ENCODE results near the gene DNAJB6.
A peak's percentile ranks its signal among the peaks of the same experiment; 100 is the strongest.
"Not testable (repeated sequence)": the region's sequence is repeated elsewhere in the genome, so short reads cannot be mapped to it uniquely, and the experiment has no call there.

The DNAJB6 gene

DNA sequence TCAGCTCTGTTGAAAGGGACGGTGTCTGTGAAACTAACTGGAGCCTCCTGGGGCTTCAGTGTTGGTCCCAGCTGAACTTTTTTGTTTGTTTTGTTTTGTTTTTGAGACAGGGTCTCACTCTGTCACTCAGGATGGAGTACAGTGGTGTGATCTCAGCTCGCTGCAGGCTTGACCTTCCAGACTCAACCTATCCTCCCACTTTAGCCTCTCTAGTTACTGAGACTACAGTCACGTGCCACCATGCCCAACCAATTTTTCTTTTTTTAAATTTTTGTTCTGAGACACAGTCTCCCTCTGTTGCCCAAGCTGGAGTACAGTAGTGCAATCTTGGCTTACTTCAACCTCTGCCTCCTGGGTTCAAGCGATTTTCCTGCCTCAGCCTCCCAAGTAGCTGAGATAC is 13.4 kb upstream of the DNAJB6 start:
- no peak for DNase-seq (ENCODE audit: low spot score)

DNA sequence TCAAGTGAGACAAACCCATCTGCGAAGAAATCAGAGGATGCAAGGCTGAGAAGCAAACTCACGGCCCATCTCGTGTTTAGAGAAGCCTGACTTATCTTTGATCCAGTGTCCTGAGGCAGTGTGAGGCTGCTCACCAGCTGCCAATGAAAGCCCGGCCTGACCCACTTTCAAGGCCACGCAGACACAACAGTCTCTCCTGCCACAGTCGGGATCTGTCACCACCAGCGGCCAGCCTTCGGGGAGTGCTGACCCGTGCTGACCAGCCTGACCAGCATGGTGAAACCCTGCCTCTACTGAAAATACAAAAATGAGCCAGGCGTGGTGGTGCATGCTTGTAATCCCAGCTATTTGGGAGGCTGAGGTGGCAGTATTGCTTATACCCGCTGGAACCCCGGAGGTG is 7.4 kb upstream of the DNAJB6 start:
- DNase-seq (ENCODE audit: low spot score), result no peak

DNA sequence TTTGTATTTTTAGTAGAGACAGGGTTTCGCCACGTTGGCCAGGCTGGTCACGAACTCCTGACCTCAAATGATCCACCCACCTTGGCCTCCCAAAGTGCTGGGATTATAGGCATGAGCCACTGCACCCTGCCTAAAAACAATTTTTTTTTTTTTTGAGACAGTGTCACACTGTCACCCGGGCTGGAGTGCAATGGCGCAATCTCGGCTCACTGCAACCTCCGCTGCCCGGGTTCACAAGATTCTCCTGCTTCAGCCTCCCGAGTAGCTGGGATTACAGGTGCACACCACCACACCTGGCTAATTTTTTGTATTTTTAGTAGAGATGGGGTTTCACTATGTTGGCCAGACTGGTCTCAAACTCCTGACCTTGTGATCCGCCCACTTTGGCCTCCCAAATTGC is 6.2 kb upstream of the DNAJB6 start:
- DNase-seq (ENCODE audit: low spot score), result not testable (repeated sequence)

DNA sequence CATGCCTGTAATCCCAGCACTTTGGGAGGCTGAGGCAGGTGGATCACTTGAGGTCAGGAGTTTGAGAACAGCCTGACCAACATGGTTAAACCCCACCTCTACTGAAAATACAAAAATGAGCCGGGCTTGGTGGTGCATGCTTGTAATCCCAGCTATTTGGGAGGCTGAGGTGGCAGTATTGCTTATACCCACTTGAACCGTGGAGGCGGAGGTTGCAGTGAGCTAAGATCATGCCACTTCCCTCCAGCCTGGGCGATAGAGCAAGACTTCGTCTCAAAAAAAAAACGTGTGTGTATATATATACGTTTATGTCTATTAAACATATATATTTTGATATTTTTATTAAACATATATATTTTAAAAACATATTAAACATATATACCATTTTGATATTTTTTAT is 5.8 kb upstream of the DNAJB6 start:
- DNase-seq (ENCODE audit: low spot score), result not testable (repeated sequence)

DNA sequence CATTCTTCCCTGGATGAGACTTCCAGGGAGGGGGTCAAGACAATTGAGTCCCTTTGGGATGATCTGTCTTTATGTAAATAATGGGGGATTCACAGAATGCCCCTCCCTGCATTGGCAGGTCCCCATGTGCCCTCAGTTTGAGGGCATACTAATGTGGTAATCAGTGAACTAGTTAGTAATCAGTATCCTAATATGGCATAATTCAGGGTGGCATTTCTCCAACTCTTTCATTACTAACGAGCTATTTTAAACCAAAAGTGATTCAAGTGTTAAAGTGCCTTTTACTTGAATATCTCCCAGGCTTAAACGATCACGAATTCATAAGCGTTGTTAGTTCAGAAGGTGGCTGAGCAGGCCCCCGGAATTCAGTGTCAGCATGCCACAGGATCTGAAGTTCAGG is 1.6 kb upstream of the DNAJB6 start:
- DNase-seq (ENCODE audit: low spot score), result no peak

DNA sequence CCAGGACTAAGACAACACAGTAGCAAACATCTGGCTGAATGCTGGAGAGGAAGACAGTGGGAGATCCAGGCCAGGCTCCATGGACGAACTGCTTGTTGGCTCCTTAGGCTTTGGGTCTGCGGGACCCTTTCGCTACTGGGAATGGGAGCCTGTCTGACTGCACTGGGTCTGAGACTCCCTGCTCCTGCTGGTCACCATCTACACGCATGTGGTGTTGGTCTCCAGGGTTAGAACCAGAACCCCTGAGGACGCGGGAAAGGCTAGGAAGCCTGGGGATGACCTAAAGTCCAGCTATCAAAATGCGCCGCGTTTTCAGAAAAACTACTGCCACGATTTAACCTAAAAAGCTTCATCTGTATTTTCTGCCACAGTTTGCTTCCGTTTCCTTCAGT is 817 bp upstream of the DNAJB6 start:
- DNase-seq (ENCODE audit: low spot score), result no peak

DNA sequence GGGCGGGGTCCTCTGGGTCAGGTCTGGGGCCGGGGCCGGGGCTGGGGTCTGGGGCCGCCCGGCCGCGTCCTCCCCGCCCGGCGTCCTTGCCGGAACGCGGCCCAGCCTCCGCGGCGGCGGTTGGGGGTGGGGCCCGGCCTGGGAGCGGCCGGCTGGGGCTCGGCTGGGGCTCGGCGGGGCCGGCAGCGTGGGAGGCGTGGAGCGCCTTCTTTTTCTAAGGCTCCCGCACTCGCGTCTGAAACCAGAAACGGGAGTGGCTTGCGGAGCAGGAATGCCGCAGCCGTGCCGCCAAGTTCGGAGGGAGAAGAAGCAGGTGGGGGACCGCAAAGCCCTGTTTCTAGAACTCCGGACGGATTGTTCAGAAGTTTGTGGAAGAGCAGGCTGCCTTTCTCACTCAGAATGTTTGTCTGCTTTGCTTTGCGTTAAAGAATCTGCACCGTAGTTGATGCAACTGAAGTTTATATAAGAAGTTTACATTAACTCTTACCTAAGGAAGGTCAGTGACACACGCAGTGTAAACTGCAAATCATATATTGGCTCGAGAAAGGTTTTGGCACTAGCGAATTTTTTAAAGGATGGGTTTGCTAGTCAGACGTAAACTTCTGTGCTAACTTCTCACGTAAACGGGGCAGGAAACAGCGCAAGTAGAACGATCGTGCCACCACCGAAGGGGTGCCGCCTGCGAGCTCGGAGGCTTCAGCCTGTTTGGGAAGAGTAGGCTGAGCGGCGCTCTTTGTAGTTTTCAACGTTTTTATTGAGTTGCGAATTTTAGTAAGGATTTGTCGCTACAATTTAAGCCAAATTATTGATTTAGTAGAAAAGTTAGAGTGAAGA is 729 bp downstream of the DNAJB6 start:
- DNase-seq (ENCODE audit: low spot score), result peak; percentile 29

DNA sequence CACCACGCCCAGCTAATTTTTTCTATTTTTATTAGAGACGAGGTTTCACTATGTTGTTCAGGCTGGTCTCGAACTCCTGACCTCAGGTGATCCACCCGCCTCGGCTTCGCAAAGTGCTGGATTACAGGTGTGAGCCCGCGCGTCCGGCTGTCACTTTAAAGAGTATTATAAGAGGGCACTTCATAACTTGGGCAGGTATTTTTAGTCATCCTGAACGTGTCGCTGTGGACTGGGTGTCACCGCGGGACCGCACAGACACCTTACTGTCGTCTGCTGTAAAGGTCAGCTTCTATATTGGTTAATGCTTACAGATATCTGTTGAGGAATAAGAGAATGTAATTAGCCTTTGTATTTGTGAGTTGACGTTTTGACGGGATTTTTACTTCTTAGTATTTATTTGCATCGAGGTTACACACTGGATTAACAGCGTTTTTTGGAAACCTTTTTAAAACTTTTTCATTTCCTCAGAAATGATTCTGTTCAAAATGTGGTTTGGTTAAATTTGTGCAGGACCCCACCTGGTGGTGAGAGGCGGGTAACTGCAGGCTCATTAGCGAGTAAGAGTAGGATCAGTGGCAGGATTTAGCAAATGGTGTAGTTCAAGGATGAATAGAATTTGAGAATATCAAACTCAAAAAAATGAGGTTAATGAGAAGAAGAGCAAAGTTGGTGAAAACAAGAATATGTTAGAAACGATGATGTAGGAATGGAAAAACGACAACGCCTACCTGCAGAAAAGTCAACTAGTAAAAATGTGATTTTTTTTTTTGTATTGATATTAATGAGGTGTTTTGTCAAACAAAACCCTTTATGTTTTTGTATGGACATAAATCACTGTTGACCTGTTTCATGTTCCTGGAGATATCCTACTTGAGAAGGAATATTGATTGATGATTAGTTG is 3.2 kb downstream of the DNAJB6 start:
- DNase-seq (ENCODE audit: low spot score), result peak; percentile 75

DNA sequence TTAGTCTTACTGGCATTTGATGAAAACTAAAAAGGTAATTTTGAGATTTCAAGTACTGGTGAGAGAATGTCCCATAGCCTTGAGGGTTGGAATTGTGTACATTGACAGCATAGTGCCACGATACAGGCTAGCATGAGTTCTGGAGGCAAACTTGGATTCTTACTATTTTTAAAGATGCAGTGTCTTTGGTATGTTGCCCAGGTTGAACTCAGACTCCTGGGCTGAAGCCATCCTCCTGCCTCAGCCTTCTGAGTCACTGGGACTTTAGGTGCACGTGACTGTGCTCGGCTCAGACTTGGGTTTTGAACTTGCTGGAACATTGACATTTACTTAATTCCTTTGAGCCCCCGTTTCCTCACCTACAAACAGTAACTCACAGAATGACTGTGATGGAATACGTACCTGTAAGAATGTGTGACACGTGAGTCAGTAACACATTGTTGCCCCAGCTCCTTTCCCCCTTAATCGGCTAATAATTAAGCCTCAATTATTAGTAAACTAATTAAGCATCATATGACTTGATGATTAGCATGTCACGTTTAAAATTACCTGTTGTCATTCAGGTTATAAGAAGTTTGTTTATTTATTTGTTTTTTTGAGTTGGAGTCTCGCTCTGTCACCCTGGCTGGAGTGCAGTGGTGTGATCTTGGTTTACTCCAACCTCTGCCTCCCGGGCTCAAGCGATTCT is 10.6 kb downstream of the DNAJB6 start:
- DNase-seq (ENCODE audit: low spot score), result no peak

DNA sequence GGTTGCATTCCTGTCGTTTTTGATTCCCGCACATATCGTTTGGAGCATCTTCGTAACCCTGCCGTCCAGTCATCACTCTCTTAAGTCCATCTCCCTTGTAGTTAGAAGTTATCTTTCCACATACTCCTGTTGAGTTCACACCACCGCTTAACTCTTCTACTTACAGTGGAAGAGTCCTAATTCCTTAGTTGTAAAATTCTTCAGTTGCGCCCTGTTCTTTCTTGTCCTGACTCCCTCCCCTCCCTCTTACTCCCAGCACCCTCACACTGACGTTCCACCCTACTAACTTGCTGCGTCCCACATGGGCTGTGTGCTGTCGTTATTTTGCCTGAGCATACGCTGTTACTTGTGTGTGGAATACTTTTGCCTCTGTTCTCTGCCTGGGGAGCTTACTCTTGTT is 11.7 kb downstream of the DNAJB6 start:
- no peak for DNase-seq (ENCODE audit: low spot score)

DNA sequence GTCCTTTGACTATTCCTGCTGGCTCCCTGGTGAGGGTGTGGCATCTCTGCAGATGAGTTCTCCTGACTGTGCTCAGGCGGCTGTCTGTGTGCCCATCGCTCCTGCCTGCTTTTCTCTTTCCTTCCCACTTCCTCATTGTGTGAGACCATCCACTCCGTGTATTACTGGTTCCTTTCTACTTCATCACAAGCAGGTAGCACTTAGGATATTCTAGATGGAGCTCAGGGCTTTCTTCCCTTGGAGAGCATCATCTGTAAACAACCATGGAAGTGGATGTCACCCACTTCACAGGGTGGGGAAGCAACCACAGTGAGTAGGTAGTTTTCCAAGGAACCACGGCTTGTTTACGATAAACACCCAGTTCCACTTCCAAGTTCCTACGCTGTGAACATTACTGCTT is 15.7 kb downstream of the DNAJB6 start:
- no peak for DNase-seq (ENCODE audit: low spot score)

DNA sequence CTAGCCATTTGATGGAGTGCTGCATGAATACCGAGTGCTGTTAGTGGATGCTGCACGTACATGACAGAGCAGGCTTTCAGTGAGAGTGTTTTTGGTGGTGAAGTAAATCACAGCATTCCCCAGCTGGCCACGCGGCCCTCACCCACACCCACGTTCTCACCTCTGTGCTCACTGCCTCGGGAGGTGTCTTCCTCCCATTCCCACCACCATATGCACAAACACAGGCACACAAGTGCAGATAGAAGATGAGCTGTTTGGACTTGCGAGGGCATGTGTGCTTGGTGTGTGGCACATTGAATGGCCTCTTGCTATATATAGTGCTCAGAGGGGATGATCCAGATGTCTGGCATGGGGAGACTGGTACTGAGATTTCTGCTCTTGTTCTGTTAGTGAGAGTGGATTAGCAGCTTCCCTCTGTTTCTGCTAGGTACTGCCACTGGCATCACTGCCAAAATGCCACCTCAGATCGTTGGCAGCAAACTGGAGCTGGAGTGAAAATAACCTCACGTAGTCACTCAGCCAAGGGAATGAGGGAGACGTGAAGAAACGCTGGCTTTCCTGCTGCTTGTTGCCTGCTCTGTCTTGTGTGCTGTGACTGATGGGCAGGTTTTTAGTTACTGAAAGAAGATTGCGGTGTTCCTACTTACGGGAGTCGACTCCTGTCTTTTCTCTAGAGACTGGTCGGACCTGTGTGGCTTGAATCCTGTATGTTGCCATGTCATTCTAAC is 19.1 kb downstream of the DNAJB6 start:
- peak; percentile 87 for DNase-seq (ENCODE audit: low spot score)

DNA sequence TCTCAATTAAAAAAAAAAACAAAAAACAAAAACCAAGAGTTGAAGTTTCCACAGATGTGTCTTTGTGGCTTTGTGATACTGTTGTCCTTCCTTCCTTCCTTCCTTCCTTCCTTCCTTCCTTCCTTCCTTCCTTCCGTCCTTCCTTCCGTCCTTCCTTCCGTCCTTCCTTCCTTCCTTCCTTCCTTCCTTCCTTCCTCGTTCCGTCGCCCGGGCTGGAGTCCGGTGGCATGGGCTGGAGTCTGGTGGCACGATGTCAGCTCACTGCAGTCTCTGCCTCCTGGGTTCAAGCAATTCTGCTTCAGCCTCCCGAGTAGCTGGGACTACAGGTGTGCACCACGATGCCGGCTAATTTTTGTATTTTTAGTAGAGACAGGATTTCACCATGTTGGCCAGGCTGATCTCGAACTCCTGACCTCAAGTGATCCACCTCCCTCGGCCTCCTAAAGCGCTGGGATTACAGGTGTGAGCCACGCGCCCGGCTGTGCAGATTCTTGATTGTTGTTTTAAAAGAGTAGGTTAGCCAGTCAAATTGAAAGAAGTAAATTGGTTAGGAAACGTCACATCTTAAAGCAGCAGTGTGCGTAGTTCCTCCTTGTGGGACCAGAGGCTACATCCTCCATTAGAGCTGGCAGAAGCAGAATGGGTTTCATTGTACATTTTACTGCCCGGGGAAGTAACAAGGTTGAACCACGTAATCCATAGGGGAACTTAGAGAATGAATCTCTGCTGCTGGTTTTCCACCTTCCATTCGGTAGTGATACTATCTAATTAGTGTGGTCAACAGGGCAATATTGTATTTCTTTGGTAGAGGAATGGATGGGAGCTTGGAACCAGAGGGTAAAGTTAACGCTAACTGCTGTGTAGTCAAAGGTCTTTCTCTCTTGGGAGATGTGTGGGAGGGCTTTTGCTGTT is 20.6 kb downstream of the DNAJB6 start:
- no peak for DNase-seq (ENCODE audit: low spot score)

DNA sequence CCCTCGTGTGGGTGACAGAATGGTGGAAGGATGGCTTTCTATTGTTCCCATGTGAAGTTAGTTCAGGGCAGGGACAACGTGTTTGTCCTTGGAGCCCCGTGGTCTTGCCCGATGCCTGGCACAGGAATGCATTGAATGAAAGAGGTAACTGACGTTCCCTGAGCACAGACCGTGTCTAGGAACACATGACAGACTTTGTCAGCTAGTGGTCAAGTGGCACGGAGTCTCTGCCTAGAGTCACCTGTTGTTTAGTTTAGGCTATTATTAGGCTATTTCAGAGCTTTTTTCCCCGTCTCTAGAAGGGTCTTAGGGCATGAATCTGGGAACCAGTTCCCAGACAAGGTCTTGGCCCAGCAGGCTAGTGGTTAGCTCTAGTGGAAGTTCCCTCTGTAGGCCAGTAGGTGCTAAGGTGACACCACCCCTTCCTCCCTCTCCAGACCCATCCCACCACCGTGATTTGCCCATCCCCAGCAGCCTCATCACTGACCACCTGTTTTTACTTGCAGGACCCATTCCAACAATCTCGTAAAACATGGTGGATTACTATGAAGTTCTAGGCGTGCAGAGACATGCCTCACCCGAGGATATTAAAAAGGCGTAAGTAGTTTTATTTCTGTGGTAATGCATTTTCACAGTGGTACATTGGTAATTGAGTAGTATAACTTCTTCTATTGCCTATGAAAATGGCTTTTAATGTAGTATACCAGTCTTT is 21.4 kb downstream of the DNAJB6 start:
- no peak for DNase-seq (ENCODE audit: low spot score)

DNA sequence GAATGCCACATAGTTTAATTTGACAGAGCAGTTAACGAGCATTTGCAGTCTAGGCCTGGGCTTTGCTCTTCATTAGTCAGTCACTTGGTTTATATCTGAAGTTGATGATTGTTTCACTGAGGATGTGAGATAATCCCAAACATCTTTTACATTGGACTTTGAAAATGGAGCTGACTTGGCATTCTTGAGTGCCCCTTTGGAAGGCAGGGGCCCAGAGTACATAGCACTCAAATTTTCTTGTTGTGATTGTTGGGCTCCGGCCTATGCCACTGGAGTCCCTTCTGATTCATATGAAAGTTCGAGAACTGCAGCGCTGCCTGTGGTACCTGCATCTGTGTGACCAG is 21.9 kb downstream of the DNAJB6 start:
- DNase-seq (ENCODE audit: low spot score), result no peak

DNA sequence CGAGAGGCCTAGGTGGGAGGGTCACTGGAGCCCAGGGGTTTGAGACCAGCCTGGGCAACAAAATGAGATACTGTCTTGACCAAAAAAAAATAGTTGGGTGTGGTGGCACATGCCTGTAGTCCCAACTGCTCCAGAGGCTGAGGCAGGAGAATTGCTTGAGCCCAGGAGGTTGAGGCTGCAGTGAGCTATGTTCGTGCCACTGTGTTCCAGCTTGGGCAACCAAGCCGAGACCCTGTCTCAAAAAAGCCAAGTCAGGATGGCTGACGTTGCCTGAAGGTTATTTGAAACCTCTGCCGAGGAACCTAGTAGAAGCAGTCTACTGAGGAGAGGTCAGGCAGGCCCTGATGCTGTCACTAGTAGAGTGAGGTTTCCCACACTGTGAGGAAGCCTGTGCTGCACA is 22.8 kb downstream of the DNAJB6 start:
- no peak for DNase-seq (ENCODE audit: low spot score)

DNA sequence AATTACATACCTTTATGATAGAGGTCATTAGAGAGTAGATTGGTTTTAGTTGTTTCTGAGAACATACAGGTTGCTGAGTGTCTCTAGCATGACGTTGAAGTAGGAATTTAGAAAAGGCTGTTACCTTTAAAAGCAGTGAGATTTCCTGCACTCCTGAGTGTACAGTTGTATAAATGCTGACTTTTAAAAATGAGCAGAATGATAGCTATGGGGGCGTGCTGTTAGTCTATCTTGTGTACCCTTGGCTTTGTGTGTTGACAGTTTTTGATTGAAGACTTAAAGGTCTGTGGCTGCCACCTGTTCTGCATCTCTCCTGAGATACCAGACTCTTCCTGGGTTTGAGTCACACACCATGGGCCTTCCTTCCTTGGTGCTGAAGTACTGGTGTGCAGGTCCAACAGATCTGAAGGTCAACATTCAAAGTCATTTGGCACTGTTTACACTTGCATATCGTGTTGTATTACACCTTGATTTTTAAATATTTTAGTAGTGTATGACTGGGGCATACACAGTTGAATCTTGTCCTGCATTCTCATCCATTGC is 23.8 kb downstream of the DNAJB6 start:
- DNase-seq (ENCODE audit: low spot score), result no peak

DNA sequence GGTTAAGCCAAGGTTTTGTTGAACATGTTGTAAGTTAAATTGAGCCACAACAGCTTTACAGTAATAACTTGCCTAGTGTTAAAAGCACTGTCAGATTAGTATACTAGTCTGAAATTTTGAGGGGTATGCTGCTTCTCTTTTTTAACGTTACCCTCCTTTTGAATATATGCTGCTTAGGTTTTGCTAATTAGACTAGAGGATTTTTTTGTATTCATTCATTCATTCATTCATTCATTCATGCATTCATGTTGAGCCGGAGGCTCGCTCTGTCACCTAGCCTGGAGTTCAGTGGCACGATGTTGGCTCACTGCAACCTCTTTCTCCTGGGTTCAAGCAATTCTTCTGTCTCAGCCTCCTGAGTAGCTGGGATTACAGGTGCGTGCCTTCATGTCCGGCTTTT is 24.7 kb downstream of the DNAJB6 start:
- no peak for DNase-seq (ENCODE audit: low spot score)

DNA sequence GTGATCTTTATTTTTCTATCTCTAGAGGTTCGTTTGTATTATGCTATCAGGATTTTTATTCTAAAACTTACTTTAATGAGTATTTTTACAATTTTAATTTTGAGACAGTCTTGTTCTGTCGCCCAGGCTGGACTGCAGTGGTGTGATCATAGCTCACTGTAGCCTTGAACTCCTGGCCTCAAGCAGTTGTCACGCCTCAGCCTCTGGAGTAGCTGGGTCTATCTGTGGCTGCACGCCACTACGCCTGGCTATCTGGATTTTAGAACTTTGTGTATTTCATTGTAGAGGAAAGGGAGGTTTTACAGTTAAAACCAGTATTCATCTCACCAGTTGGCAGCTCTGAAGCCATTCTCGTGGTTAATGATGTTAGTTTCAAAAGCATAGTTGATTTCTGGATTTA is 25.9 kb downstream of the DNAJB6 start:
- no peak for DNase-seq (ENCODE audit: low spot score)

DNA sequence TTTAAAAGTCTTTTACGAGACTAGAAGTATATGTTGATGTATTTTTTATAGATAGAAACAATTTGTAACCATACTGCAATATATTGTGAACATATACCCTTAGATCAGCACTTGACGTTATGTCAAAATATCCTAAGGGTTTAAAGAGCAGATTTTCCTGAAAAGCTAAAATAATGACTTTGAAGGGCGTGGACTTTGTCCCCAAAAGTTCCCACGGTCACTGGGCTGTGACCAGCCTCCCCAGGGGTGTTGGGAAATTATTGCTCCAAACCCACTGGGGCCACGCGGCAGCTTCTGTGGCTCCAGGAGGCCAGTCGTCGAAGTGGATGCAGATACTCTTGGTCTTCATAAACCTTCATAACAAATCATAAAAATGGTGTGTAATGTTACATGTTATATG is 29.9 kb downstream of the DNAJB6 start:
- DNase-seq (ENCODE audit: low spot score), result no peak

Measured in cerebellar cortex (tissue), 1 donor.